Urothelium cell line (cell line): ENCODE results near the gene NEIL3.

ENCODE experiments used
- DNase-seq: peaks from one replicate; pipeline ENCODE4 v3.0.0; 2011; ENCODE audit warnings: low spot score, mixed read lengths
- FAIRE-seq: peaks from 2 replicates; lab custom pipeline; 2011; peaks lifted over from hg19 to GRCh38; lab: Jason Lieb, UNC

Gene NEIL3

GRCh38 chr4:177356921-177357320 lies 47.2 kb downstream of the NEIL3 start:
- FAIRE-seq, result no peak

GRCh38 chr4:177367336-177367735 lies 57.7 kb downstream of the NEIL3 start:
- DNase-seq, result no peak

More at GRCh38 chr4:177356921-177357320, 47.2 kb downstream of the NEIL3 start:
- no peak for DNase-seq

GRCh38 chr4:177369372-177369771 lies 59.7 kb downstream of the NEIL3 start:
- no peak for DNase-seq
- FAIRE-seq, result no peak

More at GRCh38 chr4:177367336-177367735, 57.7 kb downstream of the NEIL3 start:
- no peak for FAIRE-seq

- DNase-seq (no peak), FAIRE-seq (no peak)
These were observed 61.8 kb downstream of the NEIL3 start for GRCh38 chr4:177371461-177371860.

- DNase-seq, result no peak
- no peak for FAIRE-seq
These were observed 65.3 kb downstream of the NEIL3 start for GRCh38 chr4:177374966-177375365.

- no peak for DNase-seq
- FAIRE-seq, result no peak
These were observed 65.7 kb downstream of the NEIL3 start for GRCh38 chr4:177375372-177375771.

GRCh38 chr4:177376024-177376423 lies 66.3 kb downstream of the NEIL3 start:
- DNase-seq (no peak), FAIRE-seq (no peak)

GRCh38 chr4:177380730-177381287 lies 71.1 kb downstream of the NEIL3 start:
- DNase-seq, result peak; percentile 50
- no peak for FAIRE-seq

GRCh38 chr4:177381762-177382310 lies 72.2 kb downstream of the NEIL3 start:
- FAIRE-seq, result no peak
- DNase-seq, result no peak

- FAIRE-seq, result no peak
- DNase-seq, result no peak
These were observed 75.3 kb downstream of the NEIL3 start for GRCh38 chr4:177384856-177385397.

GRCh38 chr4:177385576-177386277 lies 76.1 kb downstream of the NEIL3 start:
- FAIRE-seq (no peak), DNase-seq (no peak)

- FAIRE-seq (no peak), DNase-seq (no peak)
These were observed 76.7 kb downstream of the NEIL3 start for GRCh38 chr4:177386278-177386815.

- FAIRE-seq, result no peak
- no peak for DNase-seq
These were observed 81.6 kb downstream of the NEIL3 start for GRCh38 chr4:177391287-177391686.

GRCh38 chr4:177391953-177392352 lies 82.3 kb downstream of the NEIL3 start:
- no peak for DNase-seq
- no peak for FAIRE-seq

- FAIRE-seq (no peak), DNase-seq (no peak)
These were observed 83.6 kb downstream of the NEIL3 start for GRCh38 chr4:177393236-177393635.

GRCh38 chr4:177396352-177396751 lies 86.7 kb downstream of the NEIL3 start:
- no peak for FAIRE-seq
- DNase-seq, result no peak

GRCh38 chr4:177400030-177400429 lies 90.4 kb downstream of the NEIL3 start:
- FAIRE-seq, result no peak
- no peak for DNase-seq

GRCh38 chr4:177401658-177402273 lies 92.1 kb downstream of the NEIL3 start:
- DNase-seq (no peak), FAIRE-seq (no peak)

GRCh38 chr4:177403746-177404145 lies 94.1 kb downstream of the NEIL3 start:
- FAIRE-seq, result no peak

GRCh38 chr4:177404342-177404741 lies 94.7 kb downstream of the NEIL3 start:
- no peak for FAIRE-seq

More at GRCh38 chr4:177403746-177404145, 94.1 kb downstream of the NEIL3 start:
- DNase-seq, result no peak

GRCh38 chr4:177404986-177405385 lies 95.3 kb downstream of the NEIL3 start:
- DNase-seq (no peak), FAIRE-seq (no peak)

More at GRCh38 chr4:177404342-177404741, 94.7 kb downstream of the NEIL3 start:
- no peak for DNase-seq
